Midbrain (tissue), 1 donor: ENCODE data around the gene AIMP2.
A peak's percentile ranks its signal among the peaks of the same experiment; 100 is the strongest.
"Not testable (repeated sequence)": the region's sequence is repeated elsewhere in the genome, so short reads cannot be mapped to it uniquely, and the experiment has no call there.

Source experiments
- DNase-seq: peaks from one replicate; lab custom pipeline; 2025; lab: John Stamatoyannopoulos, UW

The AIMP2 gene

GRCh38 chr7:6026011-6026819 is 17.1 kb downstream of the AIMP2 start:
- DNase-seq: peak; percentile 34

GRCh38 chr7:6026820-6027311 is 17.8 kb downstream of the AIMP2 start:
- DNase-seq: no peak

- no peak for DNase-seq
Observed at GRCh38 chr7:6027806-6028365, 18.8 kb downstream of the AIMP2 start.

- DNase-seq: no peak
Observed at GRCh38 chr7:6028563-6028962, 19.5 kb downstream of the AIMP2 start.

GRCh38 chr7:6030988-6031387 is 21.9 kb downstream of the AIMP2 start, which contains the start of gene ANKRD61:
TSS of gene ANKRD61 (plus strand) at chr7:6031376. CDS start at chr7:6031376, 0 bp downstream.
- DNase-seq: no peak

GRCh38 chr7:6031567-6031966 is 22.5 kb downstream of the AIMP2 start:
- DNase-seq: no peak

GRCh38 chr7:6032167-6032566 is 23.1 kb downstream of the AIMP2 start:
- no peak for DNase-seq

- DNase-seq: no peak
Observed at GRCh38 chr7:6032641-6033040, 23.6 kb downstream of the AIMP2 start.

GRCh38 chr7:6035165-6035564 is 26.1 kb downstream of the AIMP2 start:
- DNase-seq: no peak

- no peak for DNase-seq
Observed at GRCh38 chr7:6035686-6036085, 26.6 kb downstream of the AIMP2 start.

- no peak for DNase-seq
Observed at GRCh38 chr7:6049780-6050179, 40.7 kb downstream of the AIMP2 start.

GRCh38 chr7:6051185-6051584 is 42.1 kb downstream of the AIMP2 start:
- DNase-seq: not testable (repeated sequence)

- DNase-seq: no peak
Observed at GRCh38 chr7:6056616-6057015, 47.5 kb downstream of the AIMP2 start.

- DNase-seq: no peak
Observed at GRCh38 chr7:6057316-6058129, 48.5 kb downstream of the AIMP2 start.

GRCh38 chr7:6059941-6060340 is 50.9 kb downstream of the AIMP2 start:
- not testable (repeated sequence) for DNase-seq

GRCh38 chr7:6071406-6071805 is 62.3 kb downstream of the AIMP2 start:
- no peak for DNase-seq
